Testis (tissue), 2 donors: Measurements from ENCODE around the gene EEA1.

ENCODE experiments used
- CTCF ChIP-seq, 3 experiments: fragments of 450-650 bp in 2 of 3; fragments of 200-600 bp in 1 of 3; sonication (generic) in 1 of 3; IDR thresholded peaks; one replicate each; pipeline ENCODE4 v1.5.1; 2016 to 2019; ENCODE audit warnings: antibody characterized with exemption in 3 of 3, mild to moderate bottlenecking in 2 of 3, moderate library complexity in 1 of 3
- POLR2A ChIP-seq: fragments of 450-650 bp; IDR thresholded peaks from one replicate; pipeline ENCODE4 v1.6.1; 2017; ENCODE audit warnings: antibody characterized with exemption, mild to moderate bottlenecking, moderate library complexity

GRCh38 chr12:92939116-92939515 lies 10.0 kb upstream of the EEA1 start:
- no peak for TF ChIP-seq POLR2A
- TF ChIP-seq CTCF (IDR thresholded peaks at IDR 0.05) = no peak
